Activated gamma-delta T cell (primary cell): Measurements from ENCODE around the gene MPP3.

Experiments
- DNase-seq: peaks from one replicate; lab custom pipeline; 2025; lab: John Stamatoyannopoulos, UW

MPP3 gene

GRCh38 chr17:43772877-43773648, 59.9 kb downstream of the MPP3 start:
- no peak for DNase-seq

GRCh38 chr17:43771463-43771862, 61.5 kb downstream of the MPP3 start:
- DNase-seq, result no peak

- DNase-seq, result no peak
Measured at GRCh38 chr17:43770957-43771356, 62.0 kb downstream of the MPP3 start.

DNA sequence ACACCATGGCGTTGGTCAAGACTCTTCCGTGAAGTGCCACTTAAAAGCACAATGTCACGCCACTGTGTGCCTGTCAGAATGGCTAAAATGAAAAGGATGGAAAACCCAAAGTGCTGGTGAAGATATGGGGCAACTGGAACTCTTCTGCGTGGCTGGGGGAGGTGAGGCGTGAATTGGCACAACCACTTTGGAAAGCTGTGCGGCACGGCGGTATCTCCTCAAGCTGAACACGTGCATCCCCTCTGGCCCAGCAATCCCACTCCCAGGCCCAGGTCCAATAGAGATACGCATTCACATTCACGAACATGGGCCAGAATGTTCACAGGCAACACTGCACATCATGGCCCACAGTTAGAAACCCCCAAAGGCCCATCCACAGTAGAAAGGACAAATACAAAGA, 63.1 kb downstream of the MPP3 start:
- DNase-seq, result no peak

DNA sequence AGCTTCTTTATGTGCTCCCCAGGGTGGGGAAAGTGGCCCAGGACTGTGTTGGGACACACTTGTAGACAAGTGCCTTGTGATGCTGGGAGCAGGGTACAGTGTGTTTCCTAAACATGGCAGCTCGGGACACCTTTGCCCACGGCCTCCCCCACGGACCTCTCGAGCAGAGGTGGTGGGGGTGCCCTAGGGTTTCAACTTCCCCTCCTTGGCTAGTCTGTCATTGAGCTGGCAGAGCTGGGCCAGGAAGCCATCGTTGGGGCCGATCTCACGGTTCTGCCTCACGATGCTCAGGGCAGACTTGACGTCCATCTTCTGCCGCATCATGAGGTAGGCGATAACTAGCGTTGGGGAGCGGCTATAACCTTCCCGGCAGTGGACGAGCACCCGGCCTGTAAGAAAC, 63.5 kb downstream of the MPP3 start:
- DNase-seq, result no peak

DNA sequence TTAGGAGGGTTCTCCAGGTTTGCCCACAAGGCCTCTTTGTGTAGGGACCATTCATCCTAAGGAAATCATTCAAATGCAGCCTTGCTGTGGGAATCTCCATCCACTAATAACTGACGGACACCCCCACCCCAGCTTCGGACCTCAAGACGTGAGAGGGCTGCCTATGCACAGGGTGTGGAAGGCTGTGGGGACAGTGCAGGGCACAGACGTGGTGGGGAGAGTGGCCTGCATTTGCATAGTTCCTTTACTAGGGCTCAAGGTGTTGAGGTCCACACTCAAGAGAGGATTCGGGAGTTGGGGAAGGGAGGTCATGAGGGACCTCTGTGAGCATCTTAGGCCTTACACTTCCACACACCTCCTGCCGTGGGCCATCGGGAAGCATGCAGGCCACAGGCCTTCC, 64.0 kb downstream of the MPP3 start:
- DNase-seq, result no peak

DNA sequence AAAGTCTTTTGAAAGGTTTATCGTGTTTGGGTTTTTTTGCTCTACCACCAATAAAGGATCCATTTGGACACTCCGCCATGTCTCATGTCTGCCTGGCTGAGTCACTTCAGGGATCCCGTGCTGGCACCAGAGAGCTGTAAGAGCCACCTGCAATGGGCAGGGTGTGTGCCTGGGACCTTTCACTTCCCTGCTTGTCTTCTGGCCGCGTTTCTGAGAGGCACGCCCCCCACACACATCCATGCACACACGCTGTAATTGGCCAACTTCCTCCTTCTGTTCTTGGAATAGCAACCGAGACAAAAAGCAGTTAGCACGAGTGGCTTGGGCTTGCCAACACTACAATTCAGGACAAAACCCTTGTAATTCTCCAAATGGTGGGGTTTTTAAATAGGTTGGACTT, 64.6 kb downstream of the MPP3 start:
- no peak for DNase-seq

GRCh38 chr17:43767713-43768059, 65.3 kb downstream of the MPP3 start:
- DNase-seq, result no peak

- DNase-seq, result no peak
Measured at GRCh38 chr17:43767053-43767712, 65.8 kb downstream of the MPP3 start.

DNA sequence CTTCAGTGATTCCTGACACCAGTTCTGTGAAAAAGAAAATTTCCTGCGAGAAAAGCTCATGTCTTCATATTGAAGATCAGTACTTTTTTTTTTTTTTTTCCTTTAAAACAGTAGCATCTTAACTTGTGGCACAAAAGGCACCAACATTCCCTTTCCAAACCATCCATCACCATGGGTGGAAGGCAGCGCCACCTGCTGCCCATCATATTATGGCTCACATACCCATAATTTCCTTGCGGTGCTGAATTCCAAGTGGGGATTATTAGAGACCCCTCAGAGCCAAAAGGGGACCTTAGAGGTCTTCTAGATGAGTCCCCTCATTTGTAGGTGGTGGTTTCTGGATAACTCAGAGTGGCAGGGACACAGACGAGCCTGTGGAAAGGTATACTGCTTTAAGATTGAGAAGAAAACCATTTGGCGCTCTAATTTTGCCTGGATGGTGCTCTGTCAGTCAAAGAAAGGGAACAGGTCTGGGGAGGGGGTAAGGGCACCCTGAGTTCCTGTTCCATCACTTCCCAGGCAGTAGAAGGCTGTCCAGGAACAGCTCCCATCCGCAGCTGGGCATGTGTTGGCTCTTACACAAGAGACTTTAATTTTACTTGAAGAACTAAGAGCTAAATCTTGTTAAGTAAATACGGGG, 66.4 kb downstream of the MPP3 start:
- DNase-seq, result no peak

DNA sequence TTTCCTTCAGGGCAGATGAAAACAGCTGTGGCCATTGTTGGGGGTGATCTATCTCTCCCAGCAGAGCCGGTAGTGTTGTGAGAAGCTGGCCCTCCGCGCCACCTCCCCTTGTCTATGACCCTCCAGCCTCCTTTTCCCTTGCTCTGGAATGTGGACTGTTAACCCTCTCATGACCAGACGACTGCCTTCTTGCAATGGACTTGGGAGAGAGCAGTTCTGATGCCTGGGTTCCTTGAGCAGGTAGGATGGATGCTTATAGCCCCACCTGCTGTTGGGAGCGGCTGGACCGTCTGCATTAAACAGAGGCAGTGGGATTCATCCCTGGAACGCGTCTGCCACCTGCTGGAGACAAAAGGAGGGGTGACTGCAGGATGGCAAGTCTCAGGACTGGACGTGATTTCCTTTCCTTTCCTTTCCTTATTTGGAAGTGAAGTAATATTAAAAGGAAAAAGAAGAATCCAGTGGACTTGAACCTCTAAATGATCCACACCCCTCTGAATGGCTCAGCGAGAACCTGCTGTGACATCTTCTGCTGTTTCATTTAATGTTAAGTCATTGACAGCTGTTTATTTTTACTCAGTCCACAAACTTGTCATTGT, 72.6 kb downstream of the MPP3 start:
- DNase-seq, result no peak

- no peak for DNase-seq
Measured at GRCh38 chr17:43759836-43760235, 73.1 kb downstream of the MPP3 start.

DNA sequence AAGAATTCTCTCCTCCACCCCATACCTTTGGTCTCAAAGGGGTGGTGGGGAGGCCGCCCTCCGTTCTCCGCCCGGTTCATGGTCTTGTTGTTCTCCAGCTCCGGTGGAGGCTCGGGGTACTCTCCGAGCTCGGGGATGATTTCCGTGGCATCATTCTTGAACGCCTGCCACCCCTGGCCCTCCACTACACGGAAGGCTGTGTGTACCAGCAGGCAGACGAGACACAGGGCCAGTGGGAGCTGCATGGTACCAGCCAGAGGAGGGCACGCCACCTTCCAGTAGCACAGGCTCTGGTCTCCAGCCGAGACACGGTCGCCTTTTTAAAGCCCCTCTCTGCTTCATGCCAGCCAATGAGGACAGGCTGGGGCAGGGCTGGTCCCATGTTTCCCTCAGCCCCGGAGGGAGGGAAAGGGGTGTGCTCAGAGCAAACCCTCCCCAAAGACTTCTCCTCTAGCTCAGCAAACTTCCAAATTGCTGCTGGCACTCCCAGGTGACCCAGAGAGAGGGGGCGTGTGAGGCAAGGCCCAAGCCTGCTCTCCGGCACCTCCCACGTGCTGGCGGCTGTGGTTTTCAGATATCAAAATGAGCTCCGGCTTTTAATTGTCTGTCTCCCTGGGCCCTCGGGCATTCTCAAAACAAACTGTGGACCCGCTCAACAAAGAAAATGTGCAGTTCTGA, 74.3 kb downstream of the MPP3 start, which contains the start of gene SOST:
Gene SOST, minus strand, starts transcription at position 295 of the 678 bp plus-strand sequence. Its CDS starts 50 bp downstream, at position 245.
- no peak for DNase-seq

DNA sequence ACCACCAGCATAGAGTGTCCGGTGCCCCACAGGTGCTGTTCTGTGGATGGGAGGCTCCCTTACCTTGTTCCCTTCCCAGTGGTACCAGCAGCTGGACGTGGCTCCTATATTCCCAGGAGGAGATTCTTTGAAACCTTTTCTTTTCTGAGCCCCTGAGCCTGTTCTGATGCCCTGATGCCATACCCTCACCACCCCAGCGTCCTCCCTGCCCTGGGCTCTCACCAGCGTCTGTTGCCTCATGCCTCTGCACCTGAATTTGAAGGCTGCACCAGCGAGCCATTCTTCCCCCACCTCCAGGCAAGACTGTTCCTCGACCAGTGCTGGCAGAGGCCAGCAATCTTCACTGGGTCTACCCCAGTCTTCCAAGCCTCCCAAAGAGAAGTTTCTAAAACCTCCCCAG, 74.9 kb downstream of the MPP3 start:
- no peak for DNase-seq

GRCh38 chr17:43757171-43757660, 75.7 kb downstream of the MPP3 start:
- no peak for DNase-seq

DNA sequence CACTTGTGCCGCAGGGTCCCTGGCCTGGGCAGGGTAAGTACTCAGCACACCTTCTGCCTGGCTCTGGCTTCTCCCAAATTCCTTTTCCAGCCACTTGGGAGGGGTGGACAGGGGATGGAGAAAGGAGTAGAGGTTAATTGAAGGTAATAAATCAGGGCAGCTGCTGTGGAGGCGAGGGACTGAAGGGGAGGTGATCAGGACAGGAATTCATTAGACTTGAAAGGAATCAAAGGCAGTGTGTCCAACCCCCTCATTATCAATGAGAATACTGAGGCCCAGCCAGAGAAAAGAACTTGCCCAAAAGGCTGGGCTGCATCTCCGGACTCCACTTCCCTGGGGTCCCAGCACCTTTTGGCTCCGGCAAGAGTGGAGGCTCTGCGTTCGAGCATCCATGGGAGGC, 76.7 kb downstream of the MPP3 start:
- no peak for DNase-seq

GRCh38 chr17:43755389-43755875, 77.5 kb downstream of the MPP3 start:
- no peak for DNase-seq

GRCh38 chr17:43754947-43755346, 78.0 kb downstream of the MPP3 start:
- DNase-seq, result no peak

- no peak for DNase-seq
Measured at GRCh38 chr17:43753493-43754129, 79.3 kb downstream of the MPP3 start.
